NCI-H128 (cell line): ENCODE results near the gene RHNO1.

ENCODE experiments used
- DNase-seq: peaks from one replicate; lab custom pipeline; 2025; ENCODE audit not compliant: unreplicated experiment; lab: John Stamatoyannopoulos, UW

Gene RHNO1

GRCh38 chr12:2900642-2901041 lies 23.6 kb downstream of the RHNO1 start:
- no peak for DNase-seq

GRCh38 chr12:2902272-2902880 lies 25.4 kb downstream of the RHNO1 start:
- peak; percentile 74 for DNase-seq

- no peak for DNase-seq
Measured at GRCh38 chr12:2904260-2904659, 27.2 kb downstream of the RHNO1 start.

- DNase-seq: no peak
Measured at GRCh38 chr12:2912216-2912575, 35.2 kb downstream of the RHNO1 start.

GRCh38 chr12:2919249-2919648 lies 42.2 kb downstream of the RHNO1 start:
- DNase-seq: no peak

GRCh38 chr12:2922329-2922728 lies 45.3 kb downstream of the RHNO1 start:
- no peak for DNase-seq

- no peak for DNase-seq
Measured at GRCh38 chr12:2923057-2923456, 46.0 kb downstream of the RHNO1 start.

GRCh38 chr12:2924019-2924418 lies 47.0 kb downstream of the RHNO1 start:
- DNase-seq: no peak

- no peak for DNase-seq
Measured at GRCh38 chr12:2925322-2925995, 48.4 kb downstream of the RHNO1 start.

GRCh38 chr12:2930865-2931264 lies 53.8 kb downstream of the RHNO1 start:
- DNase-seq: no peak

GRCh38 chr12:2933586-2933985 lies 56.6 kb downstream of the RHNO1 start:
- no peak for DNase-seq

- DNase-seq: no peak
Measured at GRCh38 chr12:2934371-2934770, 57.3 kb downstream of the RHNO1 start.

- DNase-seq: no peak
Measured at GRCh38 chr12:2936301-2936700, 59.3 kb downstream of the RHNO1 start.

GRCh38 chr12:2937500-2937899 lies 60.5 kb downstream of the RHNO1 start:
- no peak for DNase-seq
